Endothelial cell (in vitro differentiated cells): ENCODE data around the gene NOS1AP. TPM values are rescaled to one million over a fixed set of nuclear protein-coding genes. Genes with fewer than 3 reads are reported as not detected.

Experiments
- DNase-seq: peaks from one replicate; pipeline ENCODE4 v3.0.0; 2021; ENCODE audit warnings: low spot score
- H3K27ac Mint-ChIP-seq: one replicate; pipeline ENCODE4 v1.8.0; 2021; ENCODE audit warnings: mixed read lengths, inconsistent platforms; ENCODE audit not compliant: unreplicated experiment
- H3K27me3 Mint-ChIP-seq: one replicate; pipeline ENCODE4 v1.8.0; 2021; ENCODE audit warnings: mild to moderate bottlenecking, moderate library complexity, mixed read lengths, inconsistent platforms; ENCODE audit not compliant: unreplicated experiment
- H3K36me3 Mint-ChIP-seq: one replicate; pipeline ENCODE4 v1.8.0; 2021; ENCODE audit warnings: mild to moderate bottlenecking, low read depth, mixed read lengths, inconsistent platforms; ENCODE audit not compliant: unreplicated experiment
- H3K4me1 Mint-ChIP-seq: one replicate; pipeline ENCODE4 v1.8.0; 2021; ENCODE audit warnings: mild to moderate bottlenecking, mixed read lengths, inconsistent platforms; ENCODE audit not compliant: unreplicated experiment
- H3K4me3 Mint-ChIP-seq: one replicate; pipeline ENCODE4 v1.8.0; 2021; ENCODE audit warnings: mild to moderate bottlenecking, mixed read lengths, inconsistent platforms; ENCODE audit not compliant: unreplicated experiment
- H3K9me3 Mint-ChIP-seq: one replicate; pipeline ENCODE4 v1.8.0; 2021; ENCODE audit warnings: mixed read lengths, inconsistent platforms; ENCODE audit not compliant: unreplicated experiment
- CTCF ChIP-seq: fragments of 200-600 bp; sonication (generic); IDR thresholded peaks from one replicate; pipeline ENCODE4 v1.5.0; 2021; ENCODE audit warnings: antibody characterized with exemption; ENCODE audit not compliant: unreplicated experiment
- total RNA-seq: library from RNA; stranded (reverse); fragmentation: NEBNext Ultra II Directional; extraction: Animal tissue kit (Norgen Biotek cat#: 25700); gene quantifications from one replicate; pipeline ENCODE4 v1.2.1, GENCODE V29; 2021; ENCODE audit not compliant: unreplicated experiment

NOS1AP gene
- total RNA-seq, 1 donor from 2014 or later: 19.8 TPM

GRCh38 chr1:162030759-162031280 is 38.7 kb upstream of the NOS1AP start:
- no peak for TF ChIP-seq CTCF
- Mint-ChIP-seq H3K27me3 (peaks cover 5% of the 10 kb centered on the region), H3K4me1 (no peaks in the 10 kb centered on the region), H3K4me3 (no peak overlapping the region), H3K9me3 (no peaks in the 10 kb centered on the region), H3K27ac (no peak overlapping the region), H3K36me3 (no peaks in the 10 kb centered on the region)
- DNase-seq: no peak

- Mint-ChIP-seq H3K4me3 (no peak overlapping the region), H3K9me3 (no peaks in the 10 kb centered on the region), H3K36me3 (no peaks in the 10 kb centered on the region), H3K27ac (no peak overlapping the region), H3K27me3 (peaks cover 4% of the 10 kb centered on the region), H3K4me1 (no peaks in the 10 kb centered on the region)
- TF ChIP-seq CTCF: no peak
- DNase-seq: no peak
These were observed 36.1 kb upstream of the NOS1AP start for GRCh38 chr1:162033428-162033827.

- Mint-ChIP-seq H3K4me1 (no peaks in the 10 kb centered on the region), H3K4me3 (no peak overlapping the region), H3K27ac (no peak overlapping the region), H3K27me3 (peaks cover 4% of the 10 kb centered on the region), H3K36me3 (no peaks in the 10 kb centered on the region), H3K9me3 (no peaks in the 10 kb centered on the region)
- no peak for TF ChIP-seq CTCF
- no peak for DNase-seq
These were observed 34.2 kb upstream of the NOS1AP start for GRCh38 chr1:162035241-162035640.

DNA sequence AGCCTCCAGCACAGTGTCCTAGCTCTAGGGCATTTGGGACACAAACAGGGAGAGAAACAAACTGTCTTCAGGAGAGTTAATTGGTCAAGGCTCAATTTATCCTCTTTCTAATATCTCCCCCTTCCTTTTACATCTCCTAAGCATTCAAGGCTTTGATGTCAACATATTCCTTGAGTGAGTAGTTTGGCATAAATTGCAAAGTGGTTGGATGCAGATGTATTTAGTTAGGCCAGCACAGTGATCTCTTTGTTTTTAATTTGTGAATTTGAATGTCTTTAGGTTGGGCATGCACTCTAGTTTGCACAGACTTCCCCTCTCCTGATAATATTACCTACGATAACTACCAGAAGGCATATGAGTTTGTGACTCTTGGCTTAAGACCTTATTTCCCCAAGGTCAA is 33.3 kb upstream of the NOS1AP start:
- H3K4me3 Mint-ChIP-seq: no peak overlapping the region
- no peaks in the 10 kb centered on the region for H3K36me3 Mint-ChIP-seq
- peaks cover 4% of the 10 kb centered on the region for H3K27me3 Mint-ChIP-seq
- H3K27ac Mint-ChIP-seq: no peak overlapping the region
- peaks cover 4% of the 10 kb centered on the region for H3K4me1 Mint-ChIP-seq
- no peak for DNase-seq
- TF ChIP-seq CTCF: no peak
- H3K9me3 Mint-ChIP-seq: no peaks in the 10 kb centered on the region

DNA sequence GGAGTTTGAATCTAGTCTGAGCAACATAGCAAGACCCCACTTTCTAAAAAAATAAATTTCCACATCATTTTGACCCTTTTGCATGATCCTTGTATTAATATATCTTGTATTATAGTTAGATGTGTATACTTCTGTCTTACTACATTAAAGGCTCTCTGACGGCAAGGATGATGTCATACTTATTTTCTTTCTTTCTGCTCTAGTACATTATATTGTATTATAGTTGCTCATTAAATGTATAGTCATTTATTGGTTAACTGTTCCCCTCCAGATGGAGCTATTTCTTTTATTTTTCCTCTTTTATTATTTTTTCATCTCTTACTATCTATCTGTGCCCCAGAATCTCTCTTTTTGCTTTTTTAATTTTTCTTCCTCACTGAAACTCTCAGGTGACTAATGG is 30.9 kb upstream of the NOS1AP start:
- Mint-ChIP-seq H3K9me3 (no peaks in the 10 kb centered on the region), H3K4me3 (no peak overlapping the region), H3K36me3 (no peaks in the 10 kb centered on the region), H3K27me3 (peaks cover 2% of the 10 kb centered on the region), H3K27ac (no peak overlapping the region), H3K4me1 (peaks cover 4% of the 10 kb centered on the region)
- TF ChIP-seq CTCF: no peak
- DNase-seq: no peak
